Type B pancreatic cell (in vitro differentiated cells): Measurements from ENCODE around the gene SMLR1. TPM values are rescaled to one million over a fixed set of nuclear protein-coding genes. Genes with fewer than 3 reads are reported as not detected.

Experiments used
- DNase-seq: peaks from one replicate; pipeline ENCODE4 v3.0.0; 2021; ENCODE audit warnings: mixed read lengths; ENCODE audit not compliant: unreplicated experiment; ENCODE audit errors: extremely low spot score
- H3K27ac Mint-ChIP-seq: 2 replicates; pipeline ENCODE4 v1.8.0; 2021; ENCODE audit warnings: mild to moderate bottlenecking, mixed read lengths
- H3K27me3 Mint-ChIP-seq: 2 replicates; pipeline ENCODE4 v1.8.0; 2021; ENCODE audit warnings: mixed read lengths
- H3K36me3 Mint-ChIP-seq: 2 replicates; pipeline ENCODE4 v1.8.0; 2021; ENCODE audit warnings: mixed read lengths
- H3K4me1 Mint-ChIP-seq: one replicate; pipeline ENCODE4 v1.8.0; 2021; ENCODE audit warnings: mixed read lengths; ENCODE audit not compliant: unreplicated experiment
- H3K4me3 Mint-ChIP-seq: 2 replicates; pipeline ENCODE4 v1.8.0; 2021; ENCODE audit warnings: mild to moderate bottlenecking, mixed read lengths
- H3K9me3 Mint-ChIP-seq: 2 replicates; pipeline ENCODE4 v1.8.0; 2021; ENCODE audit warnings: mixed read lengths
- CTCF ChIP-seq: fragments of 200-600 bp; sonication (generic); conservative IDR thresholded peaks from 2 replicates; pipeline ENCODE4 v1.5.0; 2021; ENCODE audit warnings: antibody characterized with exemption, mild to moderate bottlenecking
- total RNA-seq: library from RNA; stranded (reverse); gene quantifications from 2 replicates; pipeline ENCODE4 v1.2.1, GENCODE V29; 2021; ENCODE audit warnings: low replicate concordance

The SMLR1 gene
- total RNA-seq, 1 donor from 2014 or later: 0.53 TPM

DNA sequence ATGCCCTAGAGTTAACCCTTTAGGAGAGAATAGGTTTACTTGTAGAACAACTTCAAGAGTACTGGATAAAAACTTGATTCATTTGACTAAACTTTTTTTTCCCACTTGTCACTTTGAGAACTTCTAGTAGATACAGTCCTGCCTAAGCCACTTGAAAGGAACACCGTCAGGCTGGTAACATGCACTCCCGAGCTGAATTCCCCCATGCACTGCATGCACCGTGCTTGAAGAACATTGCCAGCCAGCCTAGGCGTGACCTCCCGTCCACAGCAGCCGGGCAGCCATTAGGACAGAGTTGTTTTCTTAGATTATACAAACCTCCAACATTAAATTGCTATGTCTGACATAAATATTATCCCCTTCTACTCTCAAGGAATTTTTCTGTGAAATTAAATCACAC is 52.6 kb downstream of the SMLR1 start:
- no peaks in the 10 kb centered on the region for H3K27me3 Mint-ChIP-seq
- DNase-seq: no peak
- H3K9me3 Mint-ChIP-seq: no peaks in the 10 kb centered on the region
- H3K36me3 Mint-ChIP-seq: no peaks in the 10 kb centered on the region
- no peak for TF ChIP-seq CTCF
- no peak overlapping the region for H3K27ac Mint-ChIP-seq
- H3K4me1 Mint-ChIP-seq: no peaks in the 10 kb centered on the region
- H3K4me3 Mint-ChIP-seq: no peak overlapping the region

- Mint-ChIP-seq H3K4me1 (no peaks in the 10 kb centered on the region), H3K27me3 (no peaks in the 10 kb centered on the region), H3K36me3 (no peaks in the 10 kb centered on the region), H3K9me3 (no peaks in the 10 kb centered on the region), H3K4me3 (no peak overlapping the region), H3K27ac (no peak overlapping the region)
- DNase-seq: no peak
- no peak for TF ChIP-seq CTCF
Measured at GRCh38 chr6:130882370-130882769, 55.2 kb downstream of the SMLR1 start.

- no peak for DNase-seq
- Mint-ChIP-seq H3K9me3 (no peaks in the 10 kb centered on the region), H3K4me3 (no peak overlapping the region)
Measured at GRCh38 chr6:130885392-130886192, 58.4 kb downstream of the SMLR1 start.

More at GRCh38 chr6:130885392-130886192, 58.4 kb downstream of the SMLR1 start:
- TF ChIP-seq CTCF: peak; percentile 97
- Mint-ChIP-seq H3K27ac (no peak overlapping the region), H3K27me3 (no peaks in the 10 kb centered on the region), H3K36me3 (peaks cover 4% of the 10 kb centered on the region), H3K4me1 (no peaks in the 10 kb centered on the region)

Other genes with a start within 250 kb of the SMLR1 start
- 20.5 and 74.8 TPM in 2 replicates for gene EPB41L2, start 235.8 kb downstream of the SMLR1 start, total RNA-seq